Activated T-helper 1 cell treated with anti-CD3 and anti-CD28 coated beads, Interleukin-2, amount 50 U/mL, for 16 hours (primary cell): ENCODE results near the gene TPI1.

Source experiments
- DNase-seq, 2 donors: peaks; one replicate each; pipeline ENCODE4 v3.0.0-alpha.2; 2020; ENCODE audit warnings: low read depth in 1 of 2, low spot score in 1 of 2

The TPI1 gene

DNA sequence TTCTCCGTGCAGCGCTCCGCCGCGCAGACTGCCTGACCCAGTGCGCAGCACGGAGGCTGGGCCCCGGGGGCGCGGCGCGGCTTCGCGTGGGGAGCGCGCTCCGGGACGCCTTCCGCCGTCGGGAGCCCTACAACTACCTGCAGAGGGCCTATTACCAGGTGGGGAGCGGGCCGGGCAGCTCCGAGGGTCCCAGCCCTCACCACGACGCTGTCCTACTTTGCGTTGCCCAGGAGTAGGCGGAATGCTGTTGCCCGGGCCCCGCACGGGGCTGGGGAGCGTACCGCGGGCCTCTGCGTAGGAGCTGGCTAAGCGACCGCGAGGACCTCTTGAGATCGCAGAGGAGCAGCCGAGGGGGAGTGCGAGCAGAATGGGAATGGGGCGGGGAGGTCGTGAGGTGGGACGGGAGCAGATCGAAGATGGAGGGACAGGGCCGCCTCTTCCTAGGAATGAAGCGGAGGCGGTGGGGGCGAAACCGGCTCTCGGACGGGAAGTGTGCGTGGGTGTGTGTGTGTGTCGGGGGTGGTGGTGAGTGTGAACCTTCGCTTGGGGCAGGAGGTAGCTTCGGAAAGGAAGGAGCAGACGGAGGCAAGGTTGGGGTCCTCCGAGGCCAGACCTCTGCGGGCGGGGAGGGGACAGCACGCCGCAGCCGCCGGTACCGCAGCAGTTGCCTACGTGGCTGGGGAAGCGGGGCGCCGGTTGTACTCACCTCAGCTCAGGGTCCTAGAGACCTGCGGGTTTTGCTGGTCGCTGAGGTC is 38.4 kb upstream of the TPI1 start:
- DNase-seq: no peak

DNA sequence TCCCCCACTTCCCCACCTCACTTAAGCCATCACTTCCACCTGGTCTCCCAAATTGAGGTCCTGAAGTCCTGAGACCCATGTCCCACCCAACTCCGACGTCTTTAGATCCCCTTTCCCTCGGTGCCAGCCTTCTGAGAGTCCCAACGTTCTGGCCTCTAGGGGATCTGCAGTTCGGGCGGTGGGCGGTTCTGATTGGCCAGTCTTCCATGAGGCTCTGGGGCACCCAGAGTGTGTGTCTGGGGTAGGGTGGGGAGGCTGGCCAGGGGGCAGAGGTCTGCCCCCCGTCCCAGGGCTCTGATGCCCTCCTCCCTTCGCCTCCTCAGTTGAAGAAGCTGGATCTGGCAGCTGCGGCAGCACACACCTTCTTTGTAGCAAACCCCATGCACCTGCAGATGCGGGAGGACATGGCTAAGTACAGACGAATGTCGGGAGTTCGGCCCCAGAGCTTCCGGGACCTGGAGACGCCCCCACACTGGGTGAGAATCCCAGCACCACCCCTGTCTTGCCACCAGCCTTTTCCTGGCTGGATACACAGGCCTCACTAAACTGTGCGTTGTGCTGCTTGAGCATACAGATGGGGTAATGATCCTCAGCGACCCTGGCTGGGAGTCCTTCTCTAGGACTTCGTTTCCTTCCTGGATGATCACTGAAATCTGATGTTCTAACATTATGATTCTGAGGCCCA is 37.7 kb upstream of the TPI1 start:
- no peak for DNase-seq

DNA sequence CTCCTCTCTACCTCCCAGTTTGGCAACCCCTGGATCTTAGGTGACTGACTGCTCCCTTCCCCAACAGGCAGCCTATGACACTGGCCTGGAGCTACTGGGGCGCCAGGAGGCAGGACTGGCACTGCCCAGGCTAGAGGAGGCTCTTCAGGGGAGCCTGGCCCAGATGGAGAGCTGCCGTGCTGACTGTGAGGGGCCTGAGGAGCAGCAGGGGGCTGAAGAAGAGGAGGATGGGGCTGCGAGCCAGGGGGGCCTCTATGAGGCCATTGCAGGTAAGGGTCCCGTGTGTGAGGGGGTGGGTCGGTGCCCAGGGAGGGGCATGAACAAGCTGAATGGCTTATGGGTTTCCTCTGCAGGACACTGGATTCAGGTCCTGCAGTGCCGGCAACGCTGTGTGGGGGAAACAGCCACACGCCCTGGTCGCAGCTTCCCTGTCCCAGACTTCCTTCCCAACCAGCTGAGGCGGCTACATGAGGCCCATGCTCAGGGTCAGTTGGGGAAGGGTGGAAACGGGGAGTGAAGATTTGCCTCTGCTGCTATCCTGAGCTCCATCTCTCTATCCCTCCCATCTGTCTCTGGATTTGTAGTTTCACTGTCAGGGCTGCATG is 36.9 kb upstream of the TPI1 start:
- DNase-seq: no peak

DNA sequence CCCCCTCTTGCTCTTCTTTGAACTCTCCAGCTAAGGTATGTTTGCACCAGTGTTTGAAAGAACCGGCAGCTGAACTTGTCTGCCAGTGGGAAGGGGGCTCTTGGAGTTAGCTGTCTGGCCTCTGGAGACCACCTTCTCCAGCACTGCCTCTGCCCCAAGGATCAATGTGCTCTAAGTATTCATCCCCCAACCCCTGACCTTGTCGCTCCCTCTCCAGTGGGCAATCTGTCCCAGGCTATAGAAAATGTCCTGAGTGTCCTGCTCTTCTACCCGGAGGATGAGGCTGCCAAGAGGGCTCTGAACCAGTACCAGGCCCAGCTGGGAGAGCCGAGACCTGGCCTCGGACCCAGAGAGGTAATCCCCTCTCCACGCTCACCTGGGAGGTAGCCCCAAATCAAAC is 36.3 kb upstream of the TPI1 start:
- DNase-seq: no peak

DNA sequence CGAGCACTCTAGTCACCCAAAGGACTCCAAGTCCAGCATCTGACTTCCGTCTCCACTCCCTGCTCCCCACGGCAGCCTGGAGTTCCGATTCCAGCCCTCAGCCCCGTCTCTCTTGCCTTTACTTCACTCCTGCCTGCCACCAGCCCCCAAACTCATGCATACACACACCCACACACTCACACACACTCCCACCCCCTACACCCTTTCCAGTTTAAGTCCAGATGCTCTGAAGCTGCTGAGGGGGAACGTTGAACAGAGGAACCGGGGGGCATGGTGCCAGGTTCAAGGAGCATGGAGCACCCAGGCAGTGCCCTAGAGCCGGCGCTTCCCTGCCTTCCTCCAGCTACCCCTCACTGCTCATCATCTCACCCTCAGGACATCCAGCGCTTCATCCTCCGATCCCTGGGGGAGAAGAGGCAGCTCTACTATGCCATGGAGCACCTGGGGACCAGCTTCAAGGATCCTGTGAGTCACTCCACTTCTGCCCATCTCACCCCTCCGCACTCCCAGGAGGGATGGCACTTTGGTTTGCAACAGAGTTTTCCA is 35.8 kb upstream of the TPI1 start:
- DNase-seq: no peak

DNA sequence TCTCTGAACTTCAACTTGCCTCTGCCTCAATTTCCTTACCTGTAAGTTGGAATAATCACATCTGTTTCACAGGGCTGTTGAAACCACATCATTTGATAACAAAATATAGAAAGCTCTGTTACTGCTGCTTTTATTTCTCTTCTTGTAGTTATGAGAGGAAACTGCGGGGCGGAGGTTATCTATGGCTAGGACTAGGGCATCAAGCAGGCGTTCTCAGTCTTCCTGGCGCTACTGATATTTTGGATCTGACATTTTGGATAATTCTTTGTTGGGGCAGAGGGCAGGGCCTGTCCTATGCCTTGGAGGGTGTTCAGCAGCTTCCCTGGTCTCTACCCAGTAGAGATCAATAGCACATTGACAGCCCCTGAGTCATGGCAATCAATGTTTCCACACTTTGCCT is 35.2 kb upstream of the TPI1 start:
- DNase-seq: no peak

DNA sequence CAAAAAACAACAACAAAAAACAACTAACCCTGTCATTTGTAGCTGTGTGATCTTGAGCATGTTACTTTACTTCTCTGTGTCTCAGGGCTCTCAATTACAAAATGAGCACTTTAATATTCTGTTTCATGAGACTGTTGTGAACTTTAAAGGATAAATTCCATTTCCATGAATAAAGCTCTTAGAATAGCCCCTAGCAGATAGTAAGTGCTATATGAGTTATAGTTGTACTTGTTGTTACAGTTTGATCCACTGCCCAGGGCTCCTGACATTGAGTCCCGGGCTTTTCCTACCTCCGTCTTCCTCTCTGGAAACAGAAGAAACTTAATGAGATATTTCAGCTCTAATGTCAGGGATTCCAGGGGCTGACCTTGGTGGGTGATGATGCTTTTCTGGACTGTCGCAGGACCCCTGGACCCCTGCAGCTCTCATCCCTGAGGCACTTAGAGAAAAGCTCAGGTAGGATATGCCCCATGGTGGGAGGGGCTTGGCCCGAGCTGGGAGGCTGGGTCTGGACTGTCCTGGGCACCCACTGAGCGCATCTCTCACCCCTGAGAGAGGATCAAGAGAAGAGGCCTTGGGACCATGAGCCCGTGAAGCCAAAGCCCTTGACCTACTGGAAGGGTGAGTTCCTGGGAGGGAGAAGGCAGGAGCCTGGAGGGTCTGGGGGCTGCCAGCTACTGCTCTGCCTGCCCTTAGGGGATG is 34.0 kb upstream of the TPI1 start:
- DNase-seq: no peak

DNA sequence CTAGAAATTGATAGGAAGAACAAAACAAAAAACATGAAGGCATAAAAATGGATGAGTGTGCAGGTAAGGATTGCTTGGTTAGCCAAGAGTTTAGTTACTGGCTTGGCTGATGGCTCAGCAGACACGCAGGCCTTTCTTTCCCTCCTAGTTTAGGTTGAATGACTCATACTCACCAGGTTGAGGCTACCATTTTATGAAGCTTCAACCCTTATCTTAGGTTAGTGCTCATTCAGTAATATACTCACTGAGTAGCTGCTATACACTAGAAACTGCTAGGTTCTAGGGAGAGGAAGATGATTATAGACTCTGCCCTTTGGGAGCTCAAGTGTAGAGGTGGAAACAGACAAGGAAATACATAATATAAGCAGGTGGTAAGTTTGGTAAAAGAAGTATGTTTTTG is 33.1 kb upstream of the TPI1 start:
- no peak for DNase-seq

DNA sequence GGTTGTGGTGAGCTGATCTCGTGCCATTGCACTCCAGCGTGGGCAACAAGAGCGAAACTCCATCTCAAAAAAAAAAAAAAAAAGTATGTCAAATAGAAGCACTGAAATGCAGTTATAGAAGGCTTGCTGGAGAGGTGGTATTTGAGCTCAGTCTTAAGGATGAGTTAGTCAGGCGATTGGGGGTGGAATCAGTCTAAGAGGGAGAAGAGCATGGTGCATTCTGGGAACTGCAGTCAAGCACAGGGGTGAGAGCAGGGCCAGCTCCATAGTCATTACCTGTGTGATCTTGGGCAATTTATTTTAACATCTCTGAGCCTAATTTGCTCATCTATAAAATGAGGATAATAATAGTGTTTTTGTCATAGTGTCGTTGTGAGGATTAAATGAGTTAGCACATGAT is 32.5 kb upstream of the TPI1 start:
- DNase-seq: no peak

DNA sequence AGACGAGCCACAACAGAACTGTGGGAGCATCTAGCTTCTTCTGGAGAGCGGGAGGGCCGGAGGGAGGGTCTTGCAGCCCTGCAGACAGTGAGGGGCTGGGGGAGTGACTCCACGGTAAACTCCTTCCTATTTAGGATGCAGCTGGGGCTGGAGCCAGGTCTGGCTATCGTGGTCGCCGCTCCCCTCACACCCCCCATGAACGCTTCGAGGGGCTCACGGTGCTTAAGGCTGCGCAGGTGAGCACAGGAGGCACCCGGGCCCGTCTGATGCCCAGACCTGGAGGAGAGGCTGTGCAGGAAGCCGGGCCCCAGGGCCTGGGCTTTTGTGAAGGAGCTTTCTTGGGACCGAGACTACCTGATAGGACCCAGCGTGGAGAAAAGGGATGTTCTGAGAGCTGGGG is 30.5 kb upstream of the TPI1 start:
- no peak for DNase-seq

DNA sequence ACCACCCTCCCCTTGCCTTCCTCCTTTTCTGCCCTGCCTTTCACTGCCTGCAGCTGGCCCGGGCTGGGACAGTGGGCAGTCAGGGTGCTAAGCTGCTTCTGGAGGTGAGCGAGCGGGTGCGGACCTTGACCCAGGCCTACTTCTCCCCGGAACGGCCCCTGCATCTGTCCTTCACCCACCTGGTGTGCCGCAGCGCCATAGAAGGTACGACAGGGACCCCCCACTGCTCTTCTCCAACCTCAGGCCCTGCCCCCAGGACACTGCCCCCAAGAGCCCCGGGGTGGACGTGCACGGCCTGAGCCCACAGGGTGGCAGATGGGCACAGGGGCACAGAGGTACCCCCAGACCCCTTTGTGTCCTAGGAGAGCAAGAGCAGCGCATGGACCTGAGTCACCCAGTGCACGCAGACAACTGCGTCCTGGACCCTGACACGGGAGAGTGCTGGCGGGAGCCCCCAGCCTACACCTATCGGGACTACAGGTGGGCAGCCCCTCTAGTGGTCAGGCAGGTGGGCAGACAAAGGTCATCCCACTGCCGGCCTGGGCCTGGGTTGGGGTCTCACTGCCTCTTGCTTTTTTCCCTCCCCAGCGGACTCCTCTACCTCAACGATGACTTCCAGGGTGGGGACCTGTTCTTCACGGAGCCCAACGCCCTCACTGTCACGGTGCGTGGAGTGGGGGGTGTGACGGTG is 29.8 kb upstream of the TPI1 start:
- no peak for DNase-seq

DNA sequence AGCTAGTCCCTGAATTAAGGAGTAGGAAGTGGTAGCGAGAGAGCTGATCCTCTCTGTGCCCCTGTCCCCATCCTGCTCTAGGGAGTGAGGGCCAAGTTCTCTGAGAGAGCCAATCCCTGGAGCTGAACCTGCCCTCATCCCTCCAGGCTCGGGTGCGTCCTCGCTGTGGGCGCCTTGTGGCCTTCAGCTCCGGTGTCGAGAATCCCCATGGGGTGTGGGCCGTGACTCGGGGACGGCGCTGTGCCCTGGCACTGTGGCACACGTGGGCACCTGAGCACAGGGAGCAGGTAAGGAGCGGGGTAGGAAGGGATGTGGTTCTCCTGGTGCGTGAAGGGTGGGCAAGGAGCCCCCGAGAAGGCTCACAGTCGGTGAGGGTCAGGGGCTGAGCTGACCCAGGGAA is 28.5 kb upstream of the TPI1 start:
- no peak for DNase-seq

DNA sequence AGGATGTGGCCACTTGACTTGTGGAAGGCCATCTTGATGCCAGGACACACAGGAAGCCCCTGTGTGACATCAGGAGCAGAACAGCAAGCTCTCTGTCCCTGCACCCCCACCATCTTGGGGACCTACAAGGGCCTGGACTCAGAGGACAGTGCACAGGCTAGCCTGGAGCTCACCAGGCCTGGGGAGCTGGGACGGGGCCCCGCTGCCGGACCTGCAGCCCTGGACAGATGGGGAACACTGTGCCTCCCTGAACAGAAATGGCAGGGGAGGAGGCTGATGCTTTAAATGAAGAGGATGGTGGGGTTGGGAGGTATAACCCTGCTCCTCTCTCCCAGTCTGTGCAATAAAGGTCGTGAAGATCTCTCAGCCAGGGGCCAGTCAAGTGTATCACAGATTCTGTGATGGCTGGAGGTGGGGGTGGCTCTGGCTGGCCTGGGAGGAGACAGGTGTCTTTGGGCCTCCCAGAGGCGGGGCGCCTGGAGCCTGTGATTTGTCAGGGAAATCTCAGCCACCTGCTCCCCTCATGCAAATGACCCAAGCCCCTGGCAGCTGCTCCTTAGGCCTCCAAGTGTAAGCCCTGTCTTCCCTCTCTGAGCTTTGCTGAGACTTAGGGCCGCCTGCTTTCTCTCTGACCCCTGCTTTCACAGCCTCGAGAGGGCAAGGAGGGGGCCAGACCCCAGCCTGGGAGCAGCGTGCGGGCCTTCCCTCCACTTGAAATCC is 27.7 kb upstream of the TPI1 start:
- DNase-seq: no peak

DNA sequence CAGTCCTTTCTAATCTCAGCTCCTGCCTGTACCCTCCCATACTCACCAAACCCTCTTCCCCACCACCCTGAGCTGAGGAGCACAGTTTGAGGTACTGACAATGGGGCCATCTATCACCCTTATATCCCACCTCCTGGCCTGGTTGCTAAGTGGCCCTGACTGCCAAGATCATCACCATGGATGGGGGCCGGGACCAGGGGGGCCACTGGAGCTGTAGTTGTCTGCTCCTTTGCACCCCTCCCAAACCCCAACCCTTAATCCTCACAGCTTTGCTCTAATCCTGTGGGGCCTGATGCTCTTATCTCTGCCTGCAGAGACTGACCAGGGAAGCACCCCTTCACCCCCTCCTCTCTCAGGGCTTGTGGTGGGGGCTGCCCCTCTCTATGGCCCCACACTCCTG is 27.0 kb upstream of the TPI1 start:
- no peak for DNase-seq

DNA sequence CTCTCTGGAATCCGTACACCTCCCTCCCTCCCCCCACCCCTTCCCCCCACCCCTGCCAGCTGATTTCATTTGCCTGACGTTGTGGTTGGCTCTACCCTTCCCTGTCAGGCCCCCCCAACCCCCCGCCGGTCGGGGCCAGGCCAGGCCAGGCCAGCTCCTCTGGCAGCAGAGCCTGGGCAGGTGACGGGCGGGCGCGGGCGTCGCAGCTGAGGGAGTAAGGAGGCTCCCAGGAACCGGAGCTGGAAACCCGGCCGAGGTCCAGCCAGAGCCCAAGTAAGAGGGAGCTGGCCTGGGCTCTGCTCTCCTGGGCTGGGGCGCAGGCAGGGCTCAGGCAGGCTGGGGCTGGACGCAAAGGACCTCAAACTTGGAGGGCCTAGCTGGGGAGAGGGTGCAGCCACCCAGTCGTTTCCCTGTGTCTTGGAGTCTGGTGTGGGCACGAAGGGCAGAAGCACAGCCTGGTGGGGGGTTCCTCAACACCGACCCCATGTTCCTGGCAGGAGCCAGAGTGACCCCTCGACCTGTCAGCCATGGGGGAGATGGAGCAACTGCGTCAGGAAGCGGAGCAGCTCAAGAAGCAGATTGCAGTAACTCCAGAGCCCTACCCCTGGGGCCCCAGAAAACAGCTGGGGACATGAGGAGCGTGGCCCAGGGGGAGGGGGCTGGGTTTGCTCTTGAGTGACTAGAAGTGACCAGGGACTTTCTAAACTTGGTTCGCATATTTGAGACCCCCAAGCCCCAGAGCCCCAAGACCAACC is 26.4 kb upstream of the TPI1 start, which contains the start of gene GNB3:
GNB3 (plus strand) TSS at position 165 of the 755 bp plus-strand sequence; CDS start at position 528, 363 bp downstream.
- no peak for DNase-seq

DNA sequence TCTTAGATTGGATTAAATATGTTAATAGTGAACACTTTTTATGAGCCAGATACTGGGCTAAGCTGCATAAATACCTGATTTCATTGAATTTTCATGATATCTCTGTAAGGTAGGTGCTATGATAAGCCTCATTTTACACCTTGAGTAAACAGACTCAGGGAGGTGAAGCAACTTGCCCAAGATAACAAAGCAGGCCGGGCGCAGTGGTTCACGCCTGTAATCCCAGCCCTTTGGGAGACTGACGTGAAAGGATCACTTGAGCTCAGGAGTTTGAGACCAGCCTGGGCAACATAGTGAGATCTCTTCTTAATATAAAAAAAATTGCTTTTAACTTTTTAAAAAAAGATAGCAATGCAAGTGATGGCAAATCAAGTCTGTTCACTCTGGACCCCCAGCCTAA is 25.3 kb upstream of the TPI1 start:
- DNase-seq: no peak

DNA sequence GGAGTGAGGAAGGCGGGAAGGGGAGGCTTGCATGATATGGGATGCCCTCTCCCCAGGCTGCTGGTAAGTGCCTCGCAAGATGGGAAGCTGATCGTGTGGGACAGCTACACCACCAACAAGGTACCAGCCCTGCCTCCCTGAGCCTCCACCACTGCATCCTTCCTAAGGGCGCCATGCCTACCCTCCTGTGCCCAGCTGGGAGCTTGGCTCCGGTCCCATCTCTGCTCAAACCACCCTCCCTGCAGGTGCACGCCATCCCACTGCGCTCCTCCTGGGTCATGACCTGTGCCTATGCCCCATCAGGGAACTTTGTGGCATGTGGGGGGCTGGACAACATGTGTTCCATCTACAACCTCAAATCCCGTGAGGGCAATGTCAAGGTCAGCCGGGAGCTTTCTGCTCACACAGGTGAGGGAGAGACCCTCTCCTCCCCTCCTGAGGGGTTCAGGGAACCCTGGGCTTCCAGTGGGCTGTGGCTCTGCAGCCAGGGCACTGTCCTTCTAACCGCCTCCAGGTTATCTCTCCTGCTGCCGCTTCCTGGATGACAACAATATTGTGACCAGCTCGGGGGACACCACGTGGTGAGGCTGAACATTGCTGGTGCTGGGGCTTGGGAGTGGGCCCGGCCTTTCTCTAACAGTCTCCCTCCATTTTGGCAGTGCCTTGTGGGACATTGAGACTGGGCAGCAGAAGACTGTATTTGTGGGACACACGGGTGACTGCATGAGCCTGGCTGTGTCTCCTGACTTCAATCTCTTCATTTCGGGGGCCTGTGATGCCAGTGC is 24.0 kb upstream of the TPI1 start:
- DNase-seq: no peak

DNA sequence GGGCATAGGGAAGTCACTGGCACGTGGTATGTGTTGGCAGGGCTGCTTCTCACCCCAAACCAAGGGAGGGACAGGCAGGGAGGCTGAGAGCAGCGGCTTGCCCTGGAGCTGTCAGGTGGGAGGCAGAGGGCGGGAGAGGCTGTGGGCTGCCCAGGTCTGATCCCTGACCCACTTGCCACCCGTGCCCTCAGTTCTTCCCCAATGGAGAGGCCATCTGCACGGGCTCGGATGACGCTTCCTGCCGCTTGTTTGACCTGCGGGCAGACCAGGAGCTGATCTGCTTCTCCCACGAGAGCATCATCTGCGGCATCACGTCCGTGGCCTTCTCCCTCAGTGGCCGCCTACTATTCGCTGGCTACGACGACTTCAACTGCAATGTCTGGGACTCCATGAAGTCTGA is 21.9 kb upstream of the TPI1 start:
- DNase-seq: no peak
